ENCODE results near the gene MALRD1.
"Not testable (repeated sequence)": the region's sequence is repeated elsewhere in the genome, so short reads cannot be mapped to it uniquely, and the experiment has no call there.

Gene MALRD1

DNA sequence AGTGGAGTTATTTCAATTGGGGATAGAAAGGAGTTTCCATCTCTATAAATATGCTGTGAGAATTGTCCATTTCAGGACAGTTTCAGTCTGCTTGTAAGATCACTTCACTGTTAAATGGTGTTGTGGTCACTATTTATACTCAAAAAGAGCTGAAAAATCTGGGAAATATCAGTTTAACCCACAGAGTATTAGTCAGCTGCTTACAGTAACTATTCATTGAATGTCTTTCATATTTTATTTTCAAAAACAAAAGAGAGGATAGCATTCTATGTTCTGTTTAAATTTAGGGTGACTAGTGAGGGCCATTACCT is 682.3 kb downstream of the MALRD1 start:
- H3K4me3 ChIP-seq (ENCODE audit: control insufficient read depth, low read depth, low read length), result no peak overlapping the region
- TF ChIP-seq, protein P1, sequence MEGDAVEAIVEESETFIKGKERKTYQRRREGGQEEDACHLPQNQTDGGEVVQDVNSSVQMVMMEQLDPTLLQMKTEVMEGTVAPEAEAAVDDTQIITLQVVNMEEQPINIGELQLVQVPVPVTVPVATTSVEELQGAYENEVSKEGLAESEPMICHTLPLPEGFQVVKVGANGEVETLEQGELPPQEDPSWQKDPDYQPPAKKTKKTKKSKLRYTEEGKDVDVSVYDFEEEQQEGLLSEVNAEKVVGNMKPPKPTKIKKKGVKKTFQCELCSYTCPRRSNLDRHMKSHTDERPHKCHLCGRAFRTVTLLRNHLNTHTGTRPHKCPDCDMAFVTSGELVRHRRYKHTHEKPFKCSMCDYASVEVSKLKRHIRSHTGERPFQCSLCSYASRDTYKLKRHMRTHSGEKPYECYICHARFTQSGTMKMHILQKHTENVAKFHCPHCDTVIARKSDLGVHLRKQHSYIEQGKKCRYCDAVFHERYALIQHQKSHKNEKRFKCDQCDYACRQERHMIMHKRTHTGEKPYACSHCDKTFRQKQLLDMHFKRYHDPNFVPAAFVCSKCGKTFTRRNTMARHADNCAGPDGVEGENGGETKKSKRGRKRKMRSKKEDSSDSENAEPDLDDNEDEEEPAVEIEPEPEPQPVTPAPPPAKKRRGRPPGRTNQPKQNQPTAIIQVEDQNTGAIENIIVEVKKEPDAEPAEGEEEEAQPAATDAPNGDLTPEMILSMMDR (conservative IDR thresholded peaks at IDR 0.05; ENCODE audit: control insufficient read depth, insufficient read depth, low read depth, low read length), result no peak
- peak; percentile 43 for DNase-seq (ENCODE audit: low read depth)

GRCh38 chr10:19731560-19731959 is 683.0 kb downstream of the MALRD1 start:
- no peak overlapping the region for H3K4me3 ChIP-seq (ENCODE audit: control insufficient read depth, low read depth, low read length)
- TF ChIP-seq, protein P1 (conservative IDR thresholded peaks at IDR 0.05; ENCODE audit: control insufficient read depth, insufficient read depth, low read depth, low read length), result no peak
- DNase-seq (ENCODE audit: low read depth), result no peak

DNA sequence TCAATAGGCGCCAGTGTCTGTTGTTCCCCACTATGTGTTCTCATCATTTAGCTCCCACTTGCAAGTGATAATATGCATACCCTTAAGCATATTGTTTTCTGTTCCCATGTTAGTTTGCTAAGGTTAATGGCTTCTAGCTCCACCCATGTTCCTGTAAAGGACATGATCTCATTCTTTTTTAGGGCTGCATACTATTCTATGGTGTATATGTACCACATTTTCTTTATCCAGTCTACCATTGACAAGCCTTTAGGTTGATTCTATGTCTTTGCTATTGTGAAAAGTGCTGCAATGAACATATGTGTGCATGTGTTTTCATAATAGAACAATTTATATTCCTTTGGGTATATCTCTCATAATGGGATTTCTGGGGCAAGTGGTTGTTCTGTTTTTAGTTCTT is 689.8 kb downstream of the MALRD1 start:
- no peak overlapping the region for H3K4me3 ChIP-seq (ENCODE audit: control insufficient read depth, low read depth, low read length)
- DNase-seq (ENCODE audit: low read depth), result no peak
- TF ChIP-seq, protein P1 (conservative IDR thresholded peaks at IDR 0.05; ENCODE audit: control insufficient read depth, insufficient read depth, low read depth, low read length), result no peak

DNA sequence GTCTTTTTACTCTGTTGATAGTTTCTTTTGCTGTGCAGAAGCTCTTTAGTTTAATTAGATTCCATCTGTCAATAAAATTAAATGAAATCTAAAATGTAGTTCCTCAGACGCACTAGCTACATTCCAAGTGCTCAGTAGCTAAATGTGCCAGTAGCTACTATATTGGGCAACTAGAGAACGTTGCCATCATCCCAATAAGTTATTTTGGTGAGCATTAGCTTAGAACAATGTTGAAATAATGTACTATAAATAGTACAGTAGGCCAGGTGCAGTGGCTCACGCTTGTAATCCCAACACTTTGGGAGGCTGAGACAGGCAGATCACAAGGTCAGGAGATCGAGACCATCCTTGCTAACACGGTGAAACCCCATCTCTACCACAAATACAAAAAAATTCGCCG is 690.6 kb downstream of the MALRD1 start:
- DNase-seq (ENCODE audit: low read depth); H3K4me3 ChIP-seq (ENCODE audit: control insufficient read depth, low read depth, low read length): not testable (repeated sequence)

- H3K4me3 ChIP-seq (ENCODE audit: control insufficient read depth, low read depth, low read length); DNase-seq (ENCODE audit: low read depth): not testable (repeated sequence)
Measured at GRCh38 chr10:19742144-19742543, 693.5 kb downstream of the MALRD1 start.

DNA sequence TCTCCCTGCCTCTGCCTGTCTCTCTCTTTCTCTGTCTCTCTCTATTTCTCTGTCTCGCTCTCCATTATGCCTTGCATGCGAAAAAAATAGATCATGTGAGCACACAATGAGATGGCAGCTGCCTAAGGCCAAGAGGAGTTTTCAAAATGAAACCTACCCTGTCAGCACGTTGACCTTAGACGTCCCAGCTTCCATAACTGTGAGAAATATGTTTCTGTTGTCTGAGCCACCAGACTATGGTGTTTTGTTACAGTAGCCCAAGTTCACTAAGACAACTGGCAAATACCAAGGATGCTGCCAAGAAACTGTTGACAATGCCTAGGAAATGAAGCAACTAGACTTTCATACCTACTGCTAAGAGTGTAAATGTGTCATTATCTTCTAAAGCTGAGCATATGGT is 697.1 kb downstream of the MALRD1 start:
- TF ChIP-seq, protein P1 (conservative IDR thresholded peaks at IDR 0.05; ENCODE audit: control insufficient read depth, insufficient read depth, low read depth, low read length), result no peak
- DNase-seq (ENCODE audit: low read depth), result no peak
- no peak overlapping the region for H3K4me3 ChIP-seq (ENCODE audit: control insufficient read depth, low read depth, low read length)

- no peak overlapping the region for H3K4me3 ChIP-seq (ENCODE audit: control insufficient read depth, low read depth, low read length)
- TF ChIP-seq, protein P1 (conservative IDR thresholded peaks at IDR 0.05; ENCODE audit: control insufficient read depth, insufficient read depth, low read depth, low read length), result peak; percentile 8
- DNase-seq (ENCODE audit: low read depth), result peak; percentile 78
Measured at GRCh38 chr10:19749185-19749729, 700.7 kb downstream of the MALRD1 start.

DNA sequence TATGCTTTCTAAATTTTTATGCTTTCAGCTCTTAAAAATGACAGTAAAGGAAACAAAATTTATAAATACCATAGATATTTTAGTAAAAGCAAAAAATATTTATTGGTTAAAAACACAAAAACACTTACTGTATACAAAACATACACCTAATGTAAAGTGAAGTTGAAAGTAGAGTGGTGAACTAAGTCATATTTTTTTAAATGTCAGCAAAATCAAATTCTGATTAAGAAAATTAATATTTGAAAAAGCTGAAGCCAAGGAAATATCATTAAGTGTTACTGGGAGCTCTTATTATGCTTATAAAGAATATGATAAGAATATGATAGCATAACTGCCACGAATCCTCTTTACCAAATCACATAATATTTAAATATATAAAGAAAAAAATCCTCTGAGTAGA is 702.4 kb downstream of the MALRD1 start:
- TF ChIP-seq, protein P1 (conservative IDR thresholded peaks at IDR 0.05; ENCODE audit: control insufficient read depth, insufficient read depth, low read depth, low read length), result no peak
- DNase-seq (ENCODE audit: low read depth), result no peak
- no peak overlapping the region for H3K4me3 ChIP-seq (ENCODE audit: control insufficient read depth, low read depth, low read length)
